Hepatocyte (in vitro differentiated cells): ENCODE data around the gene THAP4. TPM values are rescaled to one million over a fixed set of nuclear protein-coding genes. Genes with fewer than 3 reads are reported as not detected.

Experiments used
- DNase-seq: peaks from one replicate; pipeline ENCODE4 v3.0.0-alpha.2; 2016; ENCODE audit warnings: low spot score
- H2AFZ ChIP-seq: fragments of 200-600 bp; sonication (generic); 2 replicates; pipeline ENCODE4 v1.6.0; 2016; ENCODE audit warnings: antibody characterized with exemption, mild to moderate bottlenecking
- H3K27ac ChIP-seq: fragments of 200-600 bp; sonication (generic); 2 replicates; pipeline ENCODE4 v1.5.1; 2016; ENCODE audit warnings: mild to moderate bottlenecking
- H3K27me3 ChIP-seq: fragments of 200-600 bp; sonication (generic); 2 replicates; pipeline ENCODE4 v1.6.1; 2016
- H3K36me3 ChIP-seq: fragments of 200-600 bp; sonication (generic); replicated peaks from 2 replicates; pipeline ENCODE4 v1.5.1; 2016; ENCODE audit warnings: low read depth; ENCODE audit not compliant: insufficient read depth
- H3K4me1 ChIP-seq: fragments of 200-600 bp; sonication (generic); 2 replicates; pipeline ENCODE4 v1.5.1; 2016; ENCODE audit warnings: mild to moderate bottlenecking, moderate library complexity; ENCODE audit not compliant: insufficient read depth
- H3K4me2 ChIP-seq: fragments of 200-600 bp; sonication (generic); 2 replicates; pipeline ENCODE4 v1.6.0; 2016
- H3K4me3 ChIP-seq: fragments of 200-600 bp; sonication (generic); 2 replicates; pipeline ENCODE4 v1.5.1; 2016; ENCODE audit warnings: mild to moderate bottlenecking
- H3K79me2 ChIP-seq: fragments of 200-600 bp; sonication (generic); 2 replicates; pipeline ENCODE4 v1.6.0; 2017; ENCODE audit warnings: mild to moderate bottlenecking
- H3K9me2 ChIP-seq: fragments of 200-600 bp; sonication (generic); replicated peaks from 2 replicates; pipeline ENCODE4 v1.6.0; 2017; ENCODE audit warnings: mild to moderate bottlenecking; ENCODE audit not compliant: insufficient read depth
- H3K9me3 ChIP-seq: fragments of 200-600 bp; sonication (generic); 2 replicates; pipeline ENCODE4 v1.5.1; 2016; ENCODE audit warnings: low read depth, mild to moderate bottlenecking
- H4K20me1 ChIP-seq: fragments of 200-600 bp; sonication (generic); 2 replicates; pipeline ENCODE4 v1.6.0; 2016; ENCODE audit warnings: mild to moderate bottlenecking; ENCODE audit not compliant: insufficient read depth, poor library complexity, severe bottlenecking
- CTCF ChIP-seq: fragments of 200-600 bp; sonication (generic); IDR thresholded peaks from 2 replicates; pipeline ENCODE4 v1.5.1; 2016; ENCODE audit warnings: antibody characterized with exemption, mild to moderate bottlenecking; ENCODE audit not compliant: poor library complexity
- EZH2 ChIP-seq: fragments of 200-600 bp; sonication (generic); IDR thresholded peaks from 2 replicates; pipeline ENCODE4 v1.6.1; 2016; ENCODE audit warnings: antibody characterized with exemption, mild to moderate bottlenecking, borderline replicate concordance
- EZH2phosphoT487 ChIP-seq: fragments of 200-600 bp; sonication (generic); IDR thresholded peaks from one replicate; pipeline ENCODE4 v1.6.1; 2018; ENCODE audit warnings: antibody characterized with exemption, mild to moderate bottlenecking, low read depth, moderate library complexity; ENCODE audit not compliant: unreplicated experiment, severe bottlenecking
- WGBS: methylation state at CpG from one replicate; pipeline ENCODE4 v1.1.6; 2016; ENCODE audit warnings: low lambda C conversion rate; ENCODE audit errors: missing lambda C conversion rate; 5-methylcytosine and 5-hydroxymethylcytosine counted together
- polyA plus RNA-seq: library from polyadenylated mRNA; unstranded; fragments of >200 nt; fragmentation: Nextera tagmentation; extraction: Ambion mirVana; gene quantifications from 2 replicates; pipeline ENCODE4 v1.2.1, GENCODE V29; 2016
- total RNA-seq: library from RNA; depleted of rRNA; stranded (reverse); fragments of >200 nt; gene quantifications from 2 replicates; pipeline ENCODE4 v1.2.3, GENCODE V29; 2014

Gene THAP4
- total and polyA plus RNA-seq, 2 experiments from 2014 or later: 43.2 to 58.1 TPM

- Histone ChIP-seq H3K9me2 (no peaks in the 10 kb centered on the region), H3K4me3 (no peak overlapping the region), H3K4me2 (no peak overlapping the region), H3K36me3 (no peaks in the 10 kb centered on the region), H3K4me1 (no peaks in the 10 kb centered on the region), H3K27me3 (no peaks in the 10 kb centered on the region), H3K79me2 (peaks cover 71% of the 10 kb centered on the region), H4K20me1 (peaks cover 46% of the 10 kb centered on the region), H2AFZ (no peak overlapping the region), H3K27ac (no peak overlapping the region), H3K9me3 (no peaks in the 10 kb centered on the region)
- WGBS: 91% methylated on average over 6 of the region's 6 CpGs
- no peak for DNase-seq
- TF ChIP-seq EZH2phosphoT487 (no peak), CTCF (no peak), EZH2 (no peak)
These were observed 11.5 kb upstream of the THAP4 start for GRCh38 chr2:241648453-241648852.

- Histone ChIP-seq H2AFZ (no peak overlapping the region), H3K27me3 (no peaks in the 10 kb centered on the region), H3K4me3 (no peak overlapping the region), H3K36me3 (no peaks in the 10 kb centered on the region), H3K9me2 (no peaks in the 10 kb centered on the region), H3K9me3 (no peaks in the 10 kb centered on the region), H3K4me2 (no peak overlapping the region), H3K4me1 (no peaks in the 10 kb centered on the region), H3K79me2 (peaks cover 94% of the 10 kb centered on the region), H4K20me1 (peaks cover 59% of the 10 kb centered on the region), H3K27ac (no peak overlapping the region)
- WGBS: 90% methylated on average over 14 of the region's 14 CpGs
- no peak for DNase-seq
- TF ChIP-seq CTCF (no peak), EZH2 (no peak), EZH2phosphoT487 (no peak)
These were observed 9.1 kb upstream of the THAP4 start for GRCh38 chr2:241645915-241646645.

- Histone ChIP-seq H3K27ac (no peak overlapping the region), H3K27me3 (no peaks in the 10 kb centered on the region), H3K9me3 (no peaks in the 10 kb centered on the region), H3K4me3 (no peak overlapping the region), H4K20me1 (peaks cover 66% of the 10 kb centered on the region), H3K4me1 (no peaks in the 10 kb centered on the region), H3K4me2 (no peak overlapping the region), H2AFZ (no peak overlapping the region), H3K9me2 (no peaks in the 10 kb centered on the region), H3K79me2 (peaks cover 100% of the 10 kb centered on the region), H3K36me3 (no peaks in the 10 kb centered on the region)
- 91% methylated on average over 26 of the region's 26 CpGs for WGBS
- no peak for TF ChIP-seq EZH2
- no peak for TF ChIP-seq CTCF
- no peak for TF ChIP-seq EZH2phosphoT487
- no peak for DNase-seq
These were observed 8.3 kb upstream of the THAP4 start for GRCh38 chr2:241645056-241645914.
